T-helper 2 cell treated with Interferon-gamma antibody and Interleukin-4, amounts not matched to agents 5 μg/mL and 100 μg/mL, for 36 hours (primary cell): Measurements from ENCODE around the gene LRRTM2.
A peak's percentile ranks its signal among the peaks of the same experiment; 100 is the strongest.

Experiments used
- DNase-seq: peaks from one replicate; pipeline ENCODE4 v3.0.0; 2021; ENCODE audit warnings: low spot score
- H3K27ac Mint-ChIP-seq: one replicate; pipeline ENCODE4 v1.8.0; 2021; ENCODE audit warnings: mild to moderate bottlenecking, mixed read lengths
- H3K27me3 Mint-ChIP-seq: one replicate; pipeline ENCODE4 v1.8.0; 2021; ENCODE audit warnings: low read depth, mixed read lengths
- H3K36me3 Mint-ChIP-seq: one replicate; pipeline ENCODE4 v1.8.0; 2021; ENCODE audit warnings: low read depth, mixed read lengths
- H3K4me1 Mint-ChIP-seq: one replicate; pipeline ENCODE4 v1.8.0; 2021; ENCODE audit warnings: low read depth, mixed read lengths
- H3K4me3 Mint-ChIP-seq: one replicate; pipeline ENCODE4 v1.8.0; 2022; ENCODE audit warnings: mild to moderate bottlenecking, moderate library complexity, mixed read lengths
- H3K9me3 Mint-ChIP-seq: one replicate; pipeline ENCODE4 v1.8.0; 2021; ENCODE audit warnings: mixed read lengths

LRRTM2 gene

DNA sequence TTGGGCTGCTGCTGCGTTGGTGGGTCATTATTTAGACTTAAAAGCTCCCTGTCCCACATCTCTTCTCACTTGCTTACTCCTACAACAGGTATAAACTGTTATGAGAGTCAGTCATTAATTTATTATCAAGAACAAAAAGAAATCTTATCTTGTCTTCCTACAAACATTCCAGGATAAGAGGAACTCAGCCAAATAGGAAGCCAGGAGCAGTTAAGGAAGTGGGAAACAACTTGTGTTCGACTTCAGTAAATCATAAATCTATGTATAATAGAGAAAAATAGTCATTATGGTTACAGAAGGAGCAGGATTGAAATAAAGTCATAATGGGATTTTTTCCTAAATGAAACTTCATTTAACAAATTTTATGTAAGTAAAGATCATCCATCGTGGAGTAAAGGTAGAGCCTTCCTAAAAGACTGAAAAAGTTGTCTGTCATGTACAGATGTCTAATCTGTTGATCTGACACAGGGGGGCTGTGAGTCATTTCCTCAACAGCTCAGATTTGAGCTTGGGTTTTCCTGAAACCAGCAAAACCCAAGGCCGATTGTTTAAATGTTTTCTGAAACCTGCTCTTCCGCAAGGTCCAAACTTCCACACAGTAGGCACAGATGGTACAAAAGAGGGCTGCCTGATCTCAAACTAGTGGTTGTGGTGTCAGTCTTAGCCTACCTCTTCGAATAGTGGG is 25.3 kb upstream of the LRRTM2 start:
- Mint-ChIP-seq H3K4me1 (peaks cover 11% of the 10 kb centered on the region), H3K9me3 (no peaks in the 10 kb centered on the region), H3K4me3 (no peak overlapping the region), H3K36me3 (peaks cover 10% of the 10 kb centered on the region), H3K27ac (no peak overlapping the region), H3K27me3 (peaks cover 18% of the 10 kb centered on the region)
- peak; percentile 35 for DNase-seq

DNA sequence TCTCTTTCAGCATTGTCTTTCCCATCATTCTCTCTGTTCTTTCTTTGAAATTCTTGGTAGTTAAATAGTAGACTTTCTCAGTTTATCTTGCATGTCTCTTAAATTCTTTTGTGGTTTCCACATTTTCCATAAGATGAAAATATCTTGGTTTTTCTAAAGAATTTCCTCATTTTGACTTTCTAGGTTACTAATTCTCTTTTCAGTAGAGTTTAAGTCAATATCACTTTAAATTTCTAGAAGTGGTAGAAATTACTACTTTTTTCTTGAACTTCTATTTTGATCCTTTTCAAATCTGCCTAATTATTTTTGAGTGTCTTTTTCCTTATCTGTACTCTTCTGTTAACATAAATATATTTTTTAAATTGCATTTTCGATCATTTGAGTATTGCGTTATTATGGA is 23.6 kb upstream of the LRRTM2 start:
- no peak for DNase-seq
- Mint-ChIP-seq H3K36me3 (peaks cover 7% of the 10 kb centered on the region), H3K27me3 (peaks cover 20% of the 10 kb centered on the region)

DNA sequence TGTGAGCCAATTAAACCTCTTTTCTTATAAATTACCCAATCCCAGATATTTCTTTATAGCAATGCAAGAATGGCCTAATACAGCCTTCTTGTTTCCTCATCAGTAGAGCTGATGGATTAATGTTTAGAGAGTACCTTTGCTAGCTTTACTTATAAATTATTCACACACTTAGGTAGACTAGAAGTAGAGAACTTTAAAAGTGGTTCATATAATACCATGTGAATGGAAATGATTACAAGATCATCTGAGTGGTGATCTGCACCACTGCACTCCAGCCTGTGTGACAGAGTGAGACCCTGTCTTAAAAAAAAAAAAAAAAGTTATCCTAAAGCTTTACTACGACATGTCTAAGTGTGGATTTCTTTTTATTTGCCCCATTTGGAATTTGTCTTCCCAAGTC is 23.2 kb upstream of the LRRTM2 start:
- Mint-ChIP-seq H3K36me3 (peaks cover 7% of the 10 kb centered on the region), H3K4me3 (no peak overlapping the region), H3K27me3 (peaks cover 20% of the 10 kb centered on the region), H3K9me3 (no peaks in the 10 kb centered on the region), H3K27ac (no peak overlapping the region), H3K4me1 (peaks cover 11% of the 10 kb centered on the region)
- DNase-seq: no peak

More for the DNA sequence above, 23.6 kb upstream of the LRRTM2 start:
- H3K9me3 Mint-ChIP-seq: no peaks in the 10 kb centered on the region
- H3K4me3 Mint-ChIP-seq: no peak overlapping the region
- H3K4me1 Mint-ChIP-seq: peaks cover 11% of the 10 kb centered on the region
- no peak overlapping the region for H3K27ac Mint-ChIP-seq

DNA sequence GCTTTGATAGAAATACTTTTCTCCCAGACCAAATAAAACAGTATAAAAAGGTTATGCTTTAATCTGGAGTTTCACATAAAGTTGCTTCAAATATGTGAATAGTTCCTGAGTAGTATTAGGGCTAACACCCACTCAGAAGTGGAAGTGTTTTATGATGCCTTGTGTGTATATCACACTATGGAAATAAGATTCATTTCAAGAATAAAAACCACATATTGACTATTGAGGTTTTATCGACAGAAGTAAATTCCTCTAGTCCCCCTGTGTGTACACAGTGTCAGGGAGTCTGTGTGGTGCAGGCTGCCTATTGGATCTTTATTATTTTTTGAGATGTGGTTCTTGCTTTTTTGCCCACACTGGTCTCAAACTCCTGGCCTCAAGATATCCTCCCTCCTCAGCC is 20.8 kb upstream of the LRRTM2 start:
- Mint-ChIP-seq H3K9me3 (peaks cover 4% of the 10 kb centered on the region), H3K27ac (no peak overlapping the region), H3K27me3 (peaks cover 15% of the 10 kb centered on the region), H3K4me1 (peaks cover 10% of the 10 kb centered on the region), H3K4me3 (no peak overlapping the region), H3K36me3 (peaks cover 14% of the 10 kb centered on the region)
- DNase-seq: no peak

DNA sequence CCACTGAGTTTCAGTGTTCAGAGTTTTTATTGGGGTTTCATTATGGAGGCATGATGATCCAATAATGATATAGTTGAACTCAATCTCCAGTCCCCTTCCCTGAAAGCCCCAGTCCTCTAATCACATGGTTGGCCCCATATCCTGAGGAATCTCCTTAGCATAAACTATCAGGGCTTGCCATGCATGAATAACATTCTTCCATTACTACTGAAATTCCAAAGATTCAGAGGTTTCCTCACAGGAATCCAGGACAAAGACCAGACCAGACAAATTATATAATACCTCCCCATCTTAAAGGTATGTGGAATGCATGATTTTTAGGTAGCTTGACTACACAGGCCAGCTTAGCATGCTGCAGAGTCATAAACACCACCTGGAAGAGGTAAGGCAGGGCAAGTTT is 15.5 kb upstream of the LRRTM2 start:
- H3K27ac Mint-ChIP-seq: no peak overlapping the region
- H3K9me3 Mint-ChIP-seq: peaks cover 16% of the 10 kb centered on the region

DNA sequence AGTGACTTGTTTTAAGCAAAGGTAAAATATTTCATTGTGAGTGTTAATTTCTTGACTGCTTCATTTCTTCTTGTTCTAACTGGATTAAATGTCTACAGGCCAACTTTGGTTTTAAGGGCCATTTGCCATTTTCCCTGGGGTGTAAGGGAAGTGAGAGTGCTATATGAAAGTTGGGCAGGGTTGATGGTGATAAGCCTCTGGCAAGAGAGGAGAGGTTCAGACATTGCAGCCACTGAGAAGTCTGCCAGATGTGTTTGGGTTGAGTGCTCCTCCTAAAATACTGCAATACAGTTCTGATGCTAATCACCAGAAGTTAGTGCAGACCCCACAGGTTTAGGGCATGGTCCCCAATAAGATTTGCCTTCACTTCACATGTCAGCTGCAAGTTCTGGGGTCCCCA is 14.9 kb upstream of the LRRTM2 start:
- no peak for DNase-seq
- H3K27me3 Mint-ChIP-seq: peaks cover 2% of the 10 kb centered on the region
- peaks cover 27% of the 10 kb centered on the region for H3K36me3 Mint-ChIP-seq
- no peak overlapping the region for H3K27ac Mint-ChIP-seq
- H3K4me3 Mint-ChIP-seq: no peak overlapping the region
- no peaks in the 10 kb centered on the region for H3K4me1 Mint-ChIP-seq
- H3K9me3 Mint-ChIP-seq: peaks cover 16% of the 10 kb centered on the region

More for the DNA sequence above, 15.5 kb upstream of the LRRTM2 start:
- H3K4me1 Mint-ChIP-seq: no peaks in the 10 kb centered on the region
- H3K36me3 Mint-ChIP-seq: peaks cover 27% of the 10 kb centered on the region
- peaks cover 2% of the 10 kb centered on the region for H3K27me3 Mint-ChIP-seq
- no peak for DNase-seq
- H3K4me3 Mint-ChIP-seq: no peak overlapping the region

DNA sequence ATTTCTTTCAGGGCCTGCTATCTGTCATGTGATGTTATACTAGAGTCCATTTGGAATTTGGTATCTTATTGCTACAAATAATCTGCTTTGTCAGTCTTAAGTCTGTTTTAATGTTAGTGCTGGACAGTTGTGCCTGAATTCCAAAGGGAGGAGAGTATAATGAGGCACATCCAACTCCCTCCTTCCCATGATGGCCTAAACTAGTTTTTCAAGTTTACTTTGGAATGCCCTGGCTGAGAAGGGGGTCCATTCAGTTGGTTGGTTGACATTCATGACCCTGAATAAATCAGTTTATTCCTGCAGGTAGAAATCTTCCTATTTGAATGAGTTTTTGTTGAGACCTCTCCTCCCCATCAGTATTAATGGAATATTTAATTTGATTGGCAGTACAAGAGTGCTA is 9.4 kb upstream of the LRRTM2 start:
- peaks cover 9% of the 10 kb centered on the region for H3K36me3 Mint-ChIP-seq
- DNase-seq: no peak
- no peak overlapping the region for H3K4me3 Mint-ChIP-seq
- H3K27me3 Mint-ChIP-seq: peaks cover 11% of the 10 kb centered on the region
- H3K27ac Mint-ChIP-seq: no peak overlapping the region
- H3K9me3 Mint-ChIP-seq: peaks cover 1% of the 10 kb centered on the region
- peaks cover 2% of the 10 kb centered on the region for H3K4me1 Mint-ChIP-seq

DNA sequence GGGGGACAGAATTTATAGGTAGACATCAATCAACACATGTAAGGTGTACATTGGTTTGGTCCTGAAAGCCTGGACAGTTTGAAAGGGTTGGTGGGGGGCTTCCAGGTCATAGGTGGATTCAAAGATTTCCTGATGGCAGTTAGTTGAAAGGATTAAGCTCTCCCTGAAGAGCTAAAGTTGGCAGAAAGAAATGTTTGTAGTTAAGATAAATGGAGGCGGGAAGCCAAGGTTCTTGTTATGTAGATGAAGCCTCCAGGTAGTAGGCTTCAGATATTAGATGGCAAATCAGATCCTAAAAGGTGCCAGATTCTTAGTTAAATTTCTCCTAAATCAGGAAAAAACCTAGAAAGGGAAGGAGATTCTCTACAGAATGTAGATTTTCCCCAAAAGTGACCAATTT is 9.0 kb upstream of the LRRTM2 start:
- H3K27ac Mint-ChIP-seq: no peak overlapping the region
- H3K27me3 Mint-ChIP-seq: peaks cover 11% of the 10 kb centered on the region
- no peaks in the 10 kb centered on the region for H3K9me3 Mint-ChIP-seq
- no peak for DNase-seq
- H3K4me3 Mint-ChIP-seq: no peak overlapping the region
- peaks cover 2% of the 10 kb centered on the region for H3K4me1 Mint-ChIP-seq
- peaks cover 8% of the 10 kb centered on the region for H3K36me3 Mint-ChIP-seq

DNA sequence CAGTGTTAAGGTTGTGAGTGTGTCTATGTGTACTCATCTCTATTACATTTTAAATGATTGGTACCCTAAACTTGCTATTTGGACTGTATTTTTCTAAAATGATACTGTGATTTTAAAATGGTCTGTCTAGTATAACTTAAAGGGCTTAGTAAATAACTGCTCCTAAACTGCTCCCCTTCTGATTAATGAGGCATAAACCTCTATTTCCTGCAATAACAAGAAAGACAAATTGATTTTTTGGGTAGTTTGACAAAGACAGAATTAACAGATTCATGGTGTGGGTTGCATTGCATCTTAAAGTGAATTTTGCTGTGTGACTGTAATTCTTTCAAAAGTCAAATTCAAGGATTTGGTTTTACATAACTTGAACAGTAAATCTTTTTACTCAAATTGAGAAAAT is 8.1 kb upstream of the LRRTM2 start:
- peaks cover 2% of the 10 kb centered on the region for H3K4me1 Mint-ChIP-seq
- no peak for DNase-seq
- H3K27ac Mint-ChIP-seq: no peak overlapping the region
- H3K27me3 Mint-ChIP-seq: peaks cover 11% of the 10 kb centered on the region
- no peaks in the 10 kb centered on the region for H3K9me3 Mint-ChIP-seq
- peaks cover 5% of the 10 kb centered on the region for H3K36me3 Mint-ChIP-seq
- H3K4me3 Mint-ChIP-seq: no peak overlapping the region

DNA sequence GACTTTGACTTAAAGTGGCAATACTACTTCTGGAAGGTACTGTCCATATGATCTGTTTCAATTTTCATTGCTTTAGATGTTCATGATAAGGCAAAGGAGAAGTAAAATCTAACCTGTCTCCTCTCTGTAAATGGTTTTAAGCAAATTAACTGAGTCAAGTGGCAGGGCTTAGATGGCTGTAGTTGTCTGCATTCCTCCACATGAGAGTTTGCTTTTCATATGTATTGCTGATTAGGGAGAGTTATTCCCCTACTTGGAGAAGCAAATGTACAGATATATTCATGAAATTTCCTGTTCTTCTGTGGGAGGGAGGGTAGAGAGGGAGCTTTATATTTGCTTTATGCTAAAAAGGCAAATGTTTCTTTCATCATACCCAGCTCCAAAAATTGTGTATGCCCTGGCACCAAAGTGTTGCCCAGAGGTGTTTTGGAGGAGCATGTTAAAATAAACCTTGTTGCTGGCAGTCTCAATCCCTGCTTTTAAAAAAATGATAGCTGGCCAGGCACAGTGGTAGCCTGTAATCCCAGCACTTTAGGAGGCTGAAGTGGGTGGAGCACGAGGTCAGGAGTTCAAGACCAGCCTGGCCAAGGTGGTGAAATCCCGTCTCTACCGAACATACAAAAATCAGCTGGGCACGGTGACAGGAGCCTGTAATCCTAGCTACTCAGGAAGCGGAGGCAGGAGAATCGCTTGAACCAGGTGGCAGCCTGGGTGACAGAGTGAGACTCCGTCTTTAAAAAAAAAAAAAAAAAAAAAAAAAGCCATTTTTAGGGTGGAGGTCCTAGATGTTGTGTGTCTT is 3.5 kb upstream of the LRRTM2 start:
- peaks cover 13% of the 10 kb centered on the region for H3K27me3 Mint-ChIP-seq
- no peaks in the 10 kb centered on the region for H3K36me3 Mint-ChIP-seq

DNA sequence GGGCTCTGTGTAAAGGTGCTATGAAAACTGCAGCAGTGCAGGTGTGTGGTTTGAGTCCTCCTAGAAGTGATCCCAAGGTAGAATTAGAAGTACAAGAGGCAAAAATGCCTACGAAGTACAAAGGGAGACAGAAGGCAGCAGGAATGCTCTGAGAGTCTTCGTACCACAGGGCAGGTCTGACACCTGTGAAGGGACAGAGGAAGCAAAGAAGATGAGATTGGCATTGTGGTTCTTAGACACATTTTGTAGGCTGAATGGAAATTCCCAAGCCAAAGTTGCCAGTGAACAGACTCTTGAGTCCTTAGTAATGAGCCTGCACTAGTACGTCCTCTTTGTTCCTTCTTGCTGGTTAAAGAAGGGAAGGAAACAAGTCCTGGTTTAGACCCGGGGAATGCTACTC is 1.7 kb upstream of the LRRTM2 start:
- no peaks in the 10 kb centered on the region for H3K9me3 Mint-ChIP-seq
- H3K4me3 Mint-ChIP-seq: no peak overlapping the region
- peaks cover 2% of the 10 kb centered on the region for H3K4me1 Mint-ChIP-seq
- DNase-seq: no peak
- no peaks in the 10 kb centered on the region for H3K36me3 Mint-ChIP-seq
- peaks cover 13% of the 10 kb centered on the region for H3K27me3 Mint-ChIP-seq
- no peak overlapping the region for H3K27ac Mint-ChIP-seq

More for the DNA sequence above, 3.5 kb upstream of the LRRTM2 start:
- Mint-ChIP-seq H3K4me1 (peaks cover 2% of the 10 kb centered on the region), H3K27ac (no peak overlapping the region), H3K9me3 (no peaks in the 10 kb centered on the region), H3K4me3 (no peak overlapping the region)
- DNase-seq: no peak

DNA sequence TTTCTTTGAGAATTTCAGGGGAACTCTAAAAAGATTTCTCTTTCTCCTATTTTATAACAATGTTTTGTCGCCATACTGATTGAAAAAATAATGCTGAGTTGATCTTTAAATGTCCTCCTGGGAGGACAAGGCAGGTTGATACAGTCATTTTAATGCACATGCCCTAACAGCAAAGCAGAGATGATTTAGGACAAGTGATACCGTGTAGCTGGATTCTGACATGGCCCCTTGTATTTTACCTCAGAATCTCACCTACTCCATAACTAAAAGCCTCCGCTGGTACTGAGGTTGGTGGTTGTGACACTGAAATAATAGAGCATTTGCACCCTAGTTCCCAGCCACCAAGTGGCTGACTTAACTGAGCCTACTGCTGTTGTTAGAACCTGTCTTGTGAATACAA is 811 bp upstream of the LRRTM2 start:
- H3K4me3 Mint-ChIP-seq: no peak overlapping the region
- DNase-seq: no peak
- H3K9me3 Mint-ChIP-seq: no peaks in the 10 kb centered on the region
- peaks cover 1% of the 10 kb centered on the region for H3K4me1 Mint-ChIP-seq
- peaks cover 18% of the 10 kb centered on the region for H3K27me3 Mint-ChIP-seq
- H3K27ac Mint-ChIP-seq: no peak overlapping the region
- H3K36me3 Mint-ChIP-seq: no peaks in the 10 kb centered on the region

DNA sequence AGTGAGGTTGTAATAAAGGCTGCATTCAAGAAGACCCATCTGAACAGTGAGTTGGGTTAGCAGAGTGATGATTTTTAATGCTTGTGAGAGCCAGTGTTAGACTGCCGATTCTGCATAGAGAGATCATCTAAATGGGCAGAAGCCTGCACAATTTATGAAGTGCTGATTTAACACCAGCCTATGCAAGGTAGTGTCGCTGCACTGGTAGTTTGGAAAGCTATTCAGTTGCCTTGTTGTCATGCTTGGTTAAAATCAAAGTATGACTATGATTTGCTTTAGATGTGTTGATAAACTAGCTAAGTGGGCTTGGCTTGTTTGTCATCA is 379 bp upstream of the LRRTM2 start:
- Mint-ChIP-seq H3K27ac (no peak overlapping the region), H3K4me1 (no peaks in the 10 kb centered on the region), H3K27me3 (peaks cover 16% of the 10 kb centered on the region), H3K4me3 (no peak overlapping the region), H3K9me3 (no peaks in the 10 kb centered on the region), H3K36me3 (no peaks in the 10 kb centered on the region)
- DNase-seq: no peak

DNA sequence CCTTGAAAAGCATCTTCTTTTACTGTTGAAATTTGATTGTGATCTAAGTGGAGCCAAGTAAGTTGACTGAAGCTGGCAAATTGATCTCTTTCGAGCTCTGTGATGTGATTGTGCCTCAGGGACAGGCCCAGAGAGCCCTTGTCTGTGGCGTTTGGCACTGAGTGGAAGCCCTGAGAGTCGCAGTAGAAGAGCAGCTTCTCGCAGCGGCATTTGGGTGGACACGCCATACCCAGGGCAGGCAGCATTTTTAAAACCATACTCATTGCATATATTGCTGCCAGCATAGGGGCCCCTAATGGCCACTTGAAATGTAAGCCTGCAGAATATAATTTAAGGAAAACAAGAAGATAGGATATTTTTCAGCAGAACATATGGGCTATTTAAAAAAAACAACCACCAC is 894 bp downstream of the LRRTM2 start:
- H3K36me3 Mint-ChIP-seq: no peaks in the 10 kb centered on the region
- DNase-seq: no peak
- H3K4me1 Mint-ChIP-seq: peaks cover 6% of the 10 kb centered on the region
- H3K9me3 Mint-ChIP-seq: no peaks in the 10 kb centered on the region
- H3K27ac Mint-ChIP-seq: no peak overlapping the region
- H3K4me3 Mint-ChIP-seq: no peak overlapping the region
- peaks cover 20% of the 10 kb centered on the region for H3K27me3 Mint-ChIP-seq
